ENCODE data around the gene VAMP4.

- TF ChIP-seq CTCF (IDR thresholded peaks at IDR 0.05 in 8 of 11, conservative IDR thresholded peaks at IDR 0.05 in 3 of 11) (peak in 3 of 11 experiments; percentile 1 to 22 (median 11)), POLR2A (IDR thresholded peaks at IDR 0.05) (no peak)
These were observed 636 bp downstream of the VAMP4 start for GRCh38 chr1:171740987-171741871.
